ENCODE measurements around the gene OLFML2B.

- TF ChIP-seq CTCF (IDR thresholded peaks at IDR 0.05) = peak in 1 of 6 experiments; percentile 18
- TF ChIP-seq POLR2A (IDR thresholded peaks at IDR 0.05) = peak in 1 of 4 donors; percentile 44
These were observed at the start of gene OLFML2B for GRCh38 chr1:162023547-162024501.

All from esophagus squamous epithelium (tissue), 4 donors.